Testis (tissue), 2 donors: ENCODE measurements around the gene DIPK1C.

ENCODE experiments used
- POLR2A ChIP-seq: fragments of 450-650 bp; IDR thresholded peaks from one replicate; pipeline ENCODE4 v1.6.1; 2017; ENCODE audit warnings: antibody characterized with exemption, mild to moderate bottlenecking, moderate library complexity
- TF ChIP-seq, protein P1 (sequence below), 3 experiments: fragments of 450-650 bp in 2 of 3; fragments of 200-600 bp in 1 of 3; sonication (generic) in 1 of 3; IDR thresholded peaks; one replicate each; pipeline ENCODE4 v1.5.1; 2016 to 2019; ENCODE audit warnings: antibody characterized with exemption in 3 of 3, mild to moderate bottlenecking in 2 of 3, moderate library complexity in 1 of 3

DNA sequence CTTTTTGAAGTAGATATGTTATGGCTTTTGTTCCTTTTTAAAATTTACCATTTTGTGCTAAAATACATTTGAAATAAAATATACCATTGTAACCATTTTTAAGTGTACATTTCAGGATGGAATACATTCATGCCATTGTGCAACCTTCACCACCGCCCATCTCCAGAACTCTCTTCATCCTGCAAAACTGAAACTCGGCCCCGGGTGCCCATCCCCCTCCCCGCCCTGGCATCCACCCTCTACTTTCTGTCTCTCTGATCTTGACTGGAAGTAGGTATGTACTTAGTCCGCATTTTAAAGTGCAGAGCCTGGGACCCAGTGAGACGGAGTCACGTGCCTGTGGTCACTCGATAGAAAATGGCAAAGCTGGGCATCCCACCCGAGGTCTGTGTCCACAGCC is 45.6 kb downstream of the DIPK1C start:
- TF ChIP-seq, protein P1, sequence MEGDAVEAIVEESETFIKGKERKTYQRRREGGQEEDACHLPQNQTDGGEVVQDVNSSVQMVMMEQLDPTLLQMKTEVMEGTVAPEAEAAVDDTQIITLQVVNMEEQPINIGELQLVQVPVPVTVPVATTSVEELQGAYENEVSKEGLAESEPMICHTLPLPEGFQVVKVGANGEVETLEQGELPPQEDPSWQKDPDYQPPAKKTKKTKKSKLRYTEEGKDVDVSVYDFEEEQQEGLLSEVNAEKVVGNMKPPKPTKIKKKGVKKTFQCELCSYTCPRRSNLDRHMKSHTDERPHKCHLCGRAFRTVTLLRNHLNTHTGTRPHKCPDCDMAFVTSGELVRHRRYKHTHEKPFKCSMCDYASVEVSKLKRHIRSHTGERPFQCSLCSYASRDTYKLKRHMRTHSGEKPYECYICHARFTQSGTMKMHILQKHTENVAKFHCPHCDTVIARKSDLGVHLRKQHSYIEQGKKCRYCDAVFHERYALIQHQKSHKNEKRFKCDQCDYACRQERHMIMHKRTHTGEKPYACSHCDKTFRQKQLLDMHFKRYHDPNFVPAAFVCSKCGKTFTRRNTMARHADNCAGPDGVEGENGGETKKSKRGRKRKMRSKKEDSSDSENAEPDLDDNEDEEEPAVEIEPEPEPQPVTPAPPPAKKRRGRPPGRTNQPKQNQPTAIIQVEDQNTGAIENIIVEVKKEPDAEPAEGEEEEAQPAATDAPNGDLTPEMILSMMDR (IDR thresholded peaks at IDR 0.05) = no peak
- no peak for TF ChIP-seq POLR2A
